ENCODE results near the gene MS4A13. TPM values are rescaled to one million over a fixed set of nuclear protein-coding genes. Genes with fewer than 3 reads are reported as not detected.
"Not testable (repeated sequence)": the region's sequence is repeated elsewhere in the genome, so short reads cannot be mapped to it uniquely, and the experiment has no call there.

Gene MS4A13
- total RNA-seq, 1 donor from 2014 or later, result not detected

DNA sequence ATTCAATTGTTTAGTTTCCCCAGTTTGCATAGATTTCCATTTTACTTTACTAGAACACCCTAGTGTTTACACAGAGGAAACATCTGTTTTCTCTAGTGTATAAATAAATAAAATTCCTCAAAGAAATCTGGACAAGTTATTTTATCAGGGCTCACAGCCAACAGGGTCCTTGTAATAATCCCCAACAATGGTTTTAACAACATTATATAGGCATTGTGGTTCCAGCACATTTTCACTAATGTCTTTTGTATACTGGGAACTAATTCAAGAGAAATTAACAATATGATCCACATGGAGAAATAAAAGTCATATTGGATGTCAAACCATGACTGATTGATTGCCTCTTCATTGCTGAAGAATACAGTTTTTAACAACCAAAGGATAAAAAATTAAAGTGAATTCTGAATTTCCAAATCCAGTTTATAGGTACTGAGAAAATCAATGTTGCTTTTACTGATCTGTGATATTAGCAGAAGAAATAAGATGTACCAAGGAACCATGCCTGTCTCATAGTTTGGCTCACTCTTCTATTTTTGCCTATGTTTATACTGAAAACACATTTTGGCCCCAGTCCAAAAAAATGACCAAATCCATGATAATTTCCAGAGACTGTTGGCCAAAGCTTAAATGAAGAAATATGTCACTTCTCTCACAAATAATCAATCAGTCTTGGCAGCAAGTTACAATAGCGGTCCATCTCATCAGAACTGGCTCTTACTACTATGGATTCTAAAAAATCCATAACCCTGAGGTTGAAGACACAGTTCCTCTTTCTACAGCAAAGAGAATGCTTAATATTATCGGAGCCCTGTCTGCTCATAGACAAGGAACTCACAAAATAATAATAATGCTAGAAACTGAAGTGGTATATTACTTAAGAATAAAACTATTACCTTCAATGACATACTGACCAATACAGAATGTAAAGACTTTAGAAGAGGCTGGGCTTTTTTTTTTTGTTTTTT is 1.4 kb upstream of the MS4A13 start:
- TF ChIP-seq, protein P1, sequence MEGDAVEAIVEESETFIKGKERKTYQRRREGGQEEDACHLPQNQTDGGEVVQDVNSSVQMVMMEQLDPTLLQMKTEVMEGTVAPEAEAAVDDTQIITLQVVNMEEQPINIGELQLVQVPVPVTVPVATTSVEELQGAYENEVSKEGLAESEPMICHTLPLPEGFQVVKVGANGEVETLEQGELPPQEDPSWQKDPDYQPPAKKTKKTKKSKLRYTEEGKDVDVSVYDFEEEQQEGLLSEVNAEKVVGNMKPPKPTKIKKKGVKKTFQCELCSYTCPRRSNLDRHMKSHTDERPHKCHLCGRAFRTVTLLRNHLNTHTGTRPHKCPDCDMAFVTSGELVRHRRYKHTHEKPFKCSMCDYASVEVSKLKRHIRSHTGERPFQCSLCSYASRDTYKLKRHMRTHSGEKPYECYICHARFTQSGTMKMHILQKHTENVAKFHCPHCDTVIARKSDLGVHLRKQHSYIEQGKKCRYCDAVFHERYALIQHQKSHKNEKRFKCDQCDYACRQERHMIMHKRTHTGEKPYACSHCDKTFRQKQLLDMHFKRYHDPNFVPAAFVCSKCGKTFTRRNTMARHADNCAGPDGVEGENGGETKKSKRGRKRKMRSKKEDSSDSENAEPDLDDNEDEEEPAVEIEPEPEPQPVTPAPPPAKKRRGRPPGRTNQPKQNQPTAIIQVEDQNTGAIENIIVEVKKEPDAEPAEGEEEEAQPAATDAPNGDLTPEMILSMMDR (IDR thresholded peaks at IDR 0.05; ENCODE audit: insufficient read depth, low read length, poor library complexity, severe bottlenecking), result no peak
- no peak for DNase-seq (ENCODE audit: low read depth)
- Histone ChIP-seq H3K4me3 (ENCODE audit: low read depth, low read length) (no peak overlapping the region), H3K36me3 (ENCODE audit: control insufficient read depth, insufficient read depth, low read length) (no peaks in the 10 kb centered on the region), H3K27me3 (ENCODE audit: control insufficient read depth, insufficient read depth, low read length) (no peaks in the 10 kb centered on the region)

DNA sequence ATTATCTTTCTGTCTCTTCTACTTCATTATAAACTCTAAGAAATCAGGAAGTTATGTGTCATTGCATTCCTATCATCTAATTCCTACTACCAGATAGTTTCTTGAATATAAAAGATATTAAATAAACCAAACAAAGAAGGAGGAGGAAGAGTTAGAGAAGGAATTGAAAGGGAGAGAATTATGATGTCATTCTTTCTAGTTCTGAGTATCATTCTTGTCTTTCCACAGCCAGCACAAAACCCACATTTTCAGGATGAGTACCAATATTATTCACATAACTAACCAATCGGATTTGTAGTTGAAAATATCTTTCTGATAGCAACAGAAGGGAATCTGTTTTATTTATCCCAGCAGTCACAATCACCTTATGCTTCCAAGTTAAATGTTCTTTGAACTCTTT is 13.3 kb downstream of the MS4A13 start:
- Histone ChIP-seq H3K27me3 (ENCODE audit: control insufficient read depth, insufficient read depth, low read length) (no peaks in the 10 kb centered on the region), H3K4me3 (ENCODE audit: low read depth, low read length) (no peak overlapping the region), H3K36me3 (ENCODE audit: control insufficient read depth, insufficient read depth, low read length) (no peaks in the 10 kb centered on the region)
- TF ChIP-seq, protein P1 (IDR thresholded peaks at IDR 0.05; ENCODE audit: insufficient read depth, low read length, poor library complexity, severe bottlenecking), result no peak
- no peak for DNase-seq (ENCODE audit: low read depth)

DNA sequence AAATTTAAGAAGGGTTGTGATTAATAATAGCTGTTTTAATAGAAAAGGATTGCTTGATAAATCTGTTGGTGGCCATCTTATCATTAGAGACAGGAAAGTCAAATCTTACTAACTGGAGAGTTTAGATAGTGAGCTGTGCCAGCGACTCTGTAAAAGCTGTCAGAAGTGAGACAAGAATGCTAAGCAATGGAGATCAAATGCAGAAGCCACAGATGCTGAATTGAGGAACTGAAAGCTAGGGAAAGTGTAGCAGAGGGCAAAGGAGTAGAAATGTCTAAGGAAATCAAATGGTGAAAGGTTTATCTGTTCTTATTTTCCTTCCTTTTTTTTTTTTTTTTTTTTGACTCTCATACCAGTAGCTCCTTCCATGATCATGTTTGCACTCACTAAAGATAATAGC is 13.7 kb downstream of the MS4A13 start:
- TF ChIP-seq, protein P1 (IDR thresholded peaks at IDR 0.05; ENCODE audit: insufficient read depth, low read length, poor library complexity, severe bottlenecking), result no peak
- H3K4me3 ChIP-seq (ENCODE audit: low read depth, low read length), result no peak overlapping the region
- no peaks in the 10 kb centered on the region for H3K27me3 ChIP-seq (ENCODE audit: control insufficient read depth, insufficient read depth, low read length)
- no peaks in the 10 kb centered on the region for H3K36me3 ChIP-seq (ENCODE audit: control insufficient read depth, insufficient read depth, low read length)
- no peak for DNase-seq (ENCODE audit: low read depth)

DNA sequence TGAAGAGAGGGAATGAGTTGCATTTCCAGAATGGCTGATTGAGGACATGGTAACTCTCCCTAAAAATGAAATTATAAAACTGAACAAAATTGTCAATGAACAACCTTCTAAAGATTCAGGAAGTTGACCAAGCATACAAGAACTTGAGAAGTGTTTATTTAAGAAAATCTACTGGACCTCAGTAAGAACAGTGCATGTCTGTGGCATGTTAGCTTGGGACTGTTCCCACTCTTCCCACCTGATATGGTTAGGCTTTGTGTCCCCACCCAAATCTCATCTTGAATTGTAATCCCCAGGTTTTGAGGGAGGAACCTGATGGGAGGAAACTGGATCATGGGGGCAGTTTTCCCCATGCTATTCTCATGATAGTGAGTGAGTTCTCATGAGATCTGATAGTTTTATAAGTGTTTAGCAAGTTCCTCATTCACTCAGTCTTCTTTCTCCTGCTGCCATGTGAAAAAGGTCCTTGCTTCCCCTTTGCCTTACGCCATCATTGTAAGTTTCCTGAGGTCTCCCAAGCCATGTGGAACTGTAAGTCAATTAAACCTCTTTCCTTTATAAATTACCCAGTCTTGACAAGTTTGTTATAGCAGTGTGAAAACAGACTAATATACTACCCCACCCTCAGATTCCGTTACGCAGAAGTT is 15.4 kb downstream of the MS4A13 start:
- TF ChIP-seq, protein P1 (IDR thresholded peaks at IDR 0.05; ENCODE audit: insufficient read depth, low read length, poor library complexity, severe bottlenecking), result no peak
- Histone ChIP-seq H3K27me3 (ENCODE audit: control insufficient read depth, insufficient read depth, low read length) (no peaks in the 10 kb centered on the region), H3K4me3 (ENCODE audit: low read depth, low read length) (no peak overlapping the region), H3K36me3 (ENCODE audit: control insufficient read depth, insufficient read depth, low read length) (no peaks in the 10 kb centered on the region)
- DNase-seq (ENCODE audit: low read depth), result no peak

DNA sequence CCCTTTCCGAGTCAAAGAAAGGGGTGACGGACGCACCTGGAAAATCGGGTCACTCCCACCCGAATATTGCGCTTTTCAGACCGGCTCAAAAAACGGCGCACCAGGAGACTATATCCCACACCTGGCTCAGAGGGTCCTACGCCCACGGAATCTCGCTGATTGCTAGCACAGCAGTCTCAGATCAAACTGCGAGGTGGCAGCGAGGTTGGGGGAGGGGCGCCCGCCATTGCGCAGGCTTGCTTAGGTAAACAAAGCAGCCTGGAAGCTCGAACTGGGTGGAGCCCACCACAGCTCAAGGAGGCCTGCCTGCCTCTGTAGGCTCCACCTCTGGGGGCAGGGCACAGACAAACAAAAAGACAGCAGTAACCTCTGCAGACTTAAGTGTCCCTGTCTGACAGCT is 17.2 kb downstream of the MS4A13 start:
- H3K36me3 ChIP-seq (ENCODE audit: control insufficient read depth, insufficient read depth, low read length); H3K4me3 ChIP-seq (ENCODE audit: low read depth, low read length); H3K27me3 ChIP-seq (ENCODE audit: control insufficient read depth, insufficient read depth, low read length); DNase-seq (ENCODE audit: low read depth): not testable (repeated sequence)

DNA sequence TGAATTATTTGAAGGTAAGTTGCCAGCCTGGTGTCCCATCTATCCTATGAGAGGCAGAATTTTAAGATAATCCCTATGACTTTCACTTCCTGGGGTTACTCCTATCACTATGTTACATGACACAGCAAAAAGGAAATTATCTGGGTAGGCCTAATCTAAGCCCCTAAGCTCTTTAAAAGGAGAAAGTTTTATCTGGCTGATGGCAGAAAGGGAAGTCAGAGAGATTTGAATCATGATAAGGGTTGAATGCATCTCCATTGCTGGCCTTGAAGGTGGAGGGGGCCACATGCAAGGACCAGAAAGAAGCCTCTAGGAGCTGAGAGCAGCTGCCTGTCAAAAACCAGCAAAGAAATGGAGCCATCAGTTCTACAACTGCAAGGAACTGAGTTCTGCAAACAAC is 23.4 kb downstream of the MS4A13 start:
- not testable (repeated sequence) for DNase-seq (ENCODE audit: low read depth); H3K4me3 ChIP-seq (ENCODE audit: low read depth, low read length); H3K36me3 ChIP-seq (ENCODE audit: control insufficient read depth, insufficient read depth, low read length); H3K27me3 ChIP-seq (ENCODE audit: control insufficient read depth, insufficient read depth, low read length)

All from kidney epithelial cell (primary cell).